PC-3 (cell line): ENCODE results near the gene UBAP1L.

ENCODE experiments used
- EZH2 ChIP-seq: fragments of 300-600 bp; sonication (generic); IDR thresholded peaks from one replicate; pipeline ENCODE4 v1.6.1; 2017; ENCODE audit warnings: antibody characterized with exemption, mild to moderate bottlenecking, low read length; ENCODE audit not compliant: unreplicated experiment
- TF ChIP-seq, protein P1 (sequence below): fragments of 300-600 bp; sonication (generic); conservative IDR thresholded peaks from 2 replicates; pipeline ENCODE4 v1.5.1; 2017; ENCODE audit warnings: antibody characterized with exemption, low read depth, mild to moderate bottlenecking, low read length

DNA sequence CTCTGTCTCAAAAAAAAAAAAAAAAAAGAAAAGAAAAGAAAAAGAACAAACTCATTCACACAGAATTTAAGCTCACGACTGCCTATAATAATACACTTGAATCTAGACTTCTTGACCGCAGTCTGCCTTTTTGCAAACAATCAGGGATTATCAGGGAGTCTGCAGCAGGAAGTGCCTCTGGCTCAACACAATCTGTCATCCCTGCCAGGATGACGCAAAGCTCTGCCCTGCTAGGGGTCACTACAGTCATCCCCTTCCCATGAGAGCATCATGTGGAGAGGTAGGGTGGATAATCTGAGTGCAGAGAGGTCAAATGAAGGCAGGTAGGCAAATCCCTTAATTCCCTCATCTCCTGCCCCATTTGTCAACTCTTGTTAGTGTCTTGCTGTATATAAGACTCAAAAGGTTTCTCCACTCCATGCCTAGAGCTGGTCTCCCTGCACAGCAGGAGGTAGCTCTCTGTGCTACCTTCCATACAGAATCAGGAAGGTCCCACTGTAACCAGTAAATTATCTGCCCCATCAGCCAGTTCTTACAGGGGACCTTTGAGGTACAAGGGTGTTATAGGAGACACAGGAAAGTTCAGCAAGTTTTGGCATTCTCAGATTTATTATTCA is 4.2 kb downstream of the UBAP1L start:
- TF ChIP-seq, protein P1, sequence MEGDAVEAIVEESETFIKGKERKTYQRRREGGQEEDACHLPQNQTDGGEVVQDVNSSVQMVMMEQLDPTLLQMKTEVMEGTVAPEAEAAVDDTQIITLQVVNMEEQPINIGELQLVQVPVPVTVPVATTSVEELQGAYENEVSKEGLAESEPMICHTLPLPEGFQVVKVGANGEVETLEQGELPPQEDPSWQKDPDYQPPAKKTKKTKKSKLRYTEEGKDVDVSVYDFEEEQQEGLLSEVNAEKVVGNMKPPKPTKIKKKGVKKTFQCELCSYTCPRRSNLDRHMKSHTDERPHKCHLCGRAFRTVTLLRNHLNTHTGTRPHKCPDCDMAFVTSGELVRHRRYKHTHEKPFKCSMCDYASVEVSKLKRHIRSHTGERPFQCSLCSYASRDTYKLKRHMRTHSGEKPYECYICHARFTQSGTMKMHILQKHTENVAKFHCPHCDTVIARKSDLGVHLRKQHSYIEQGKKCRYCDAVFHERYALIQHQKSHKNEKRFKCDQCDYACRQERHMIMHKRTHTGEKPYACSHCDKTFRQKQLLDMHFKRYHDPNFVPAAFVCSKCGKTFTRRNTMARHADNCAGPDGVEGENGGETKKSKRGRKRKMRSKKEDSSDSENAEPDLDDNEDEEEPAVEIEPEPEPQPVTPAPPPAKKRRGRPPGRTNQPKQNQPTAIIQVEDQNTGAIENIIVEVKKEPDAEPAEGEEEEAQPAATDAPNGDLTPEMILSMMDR = no peak
- no peak for TF ChIP-seq EZH2
